HAP-1 (cell line): ENCODE measurements around the gene ACAD10.

Source experiments
- DNase-seq, 2 experiments: peaks; one replicate each; pipeline ENCODE4 v3.0.0-alpha.2; 2016 to 2020; ENCODE audit warnings: low spot score in 2 of 2
- H3K27me3 ChIP-seq: fragments of 250-450 bp; sonication (Bioruptor Pico); 2 replicates; pipeline ENCODE4 v1.5.1; 2020; ENCODE audit warnings: low read depth, mild to moderate bottlenecking, moderate library complexity
- H3K36me3 ChIP-seq: fragments of 250-450 bp; sonication (Bioruptor Pico); replicated peaks from 2 replicates; pipeline ENCODE4 v1.5.1; 2020; ENCODE audit warnings: mild to moderate bottlenecking
- H3K4me1 ChIP-seq: fragments of 250-450 bp; sonication (Bioruptor Pico); 2 replicates; pipeline ENCODE4 v1.5.1; 2020; ENCODE audit warnings: mild to moderate bottlenecking
- H3K4me3 ChIP-seq: fragments of 250-450 bp; sonication (Bioruptor Pico); 2 replicates; pipeline ENCODE4 v1.5.1; 2020; ENCODE audit warnings: mild to moderate bottlenecking, moderate library complexity
- H3K9me3 ChIP-seq: fragments of 250-450 bp; sonication (Bioruptor Pico); 2 replicates; pipeline ENCODE4 v1.5.1; 2020; ENCODE audit warnings: mild to moderate bottlenecking, moderate library complexity
- in situ Hi-C: fragments of 300-500 bp; cut with MboI; formaldehyde crosslinking; loops from 3 replicates; pipeline ENCODE4 v1.14.3; 2020; ENCODE audit warnings: low sequenced_read_pairs, inconsistent platforms, mixed read lengths

The ACAD10 gene

GRCh38 chr12:111781085-111781658 is 95.3 kb downstream of the ACAD10 start:
- Histone ChIP-seq H3K4me1 (no peaks in the 10 kb centered on the region), H3K27me3 (no peaks in the 10 kb centered on the region), H3K9me3 (no peaks in the 10 kb centered on the region), H3K4me3 (no peak overlapping the region), H3K36me3 (no peaks in the 10 kb centered on the region)
- no peak for DNase-seq
- in situ Hi-C loops: no loop called here

DNA sequence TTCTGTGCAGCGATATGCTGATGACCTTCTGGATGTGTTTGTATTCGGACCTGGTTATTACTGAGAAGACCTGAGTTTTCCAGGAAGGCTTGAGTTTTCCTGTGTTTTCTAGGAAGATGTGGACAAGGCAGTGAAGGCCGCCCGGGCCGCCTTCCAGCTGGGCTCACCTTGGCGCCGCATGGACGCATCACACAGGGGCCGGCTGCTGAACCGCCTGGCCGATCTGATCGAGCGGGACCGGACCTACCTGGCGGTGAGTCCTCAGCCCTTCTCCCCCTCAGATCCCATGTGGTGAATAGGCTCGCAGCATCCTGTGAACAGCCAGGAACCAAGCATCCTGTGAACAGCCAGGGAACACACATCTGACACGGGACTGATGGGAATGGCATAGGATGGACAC is 97.2 kb downstream of the ACAD10 start:
- Histone ChIP-seq H3K4me1 (no peaks in the 10 kb centered on the region), H3K9me3 (no peaks in the 10 kb centered on the region), H3K36me3 (no peaks in the 10 kb centered on the region), H3K27me3 (no peaks in the 10 kb centered on the region), H3K4me3 (no peak overlapping the region)
- DNase-seq: no peak
- in situ Hi-C loops: no loop called here

GRCh38 chr12:111784953-111785352 is 99.1 kb downstream of the ACAD10 start:
- in situ Hi-C loops: no loop called here
- no peaks in the 10 kb centered on the region for H3K9me3 ChIP-seq
- H3K27me3 ChIP-seq: no peaks in the 10 kb centered on the region
- no peaks in the 10 kb centered on the region for H3K4me1 ChIP-seq
- no peaks in the 10 kb centered on the region for H3K36me3 ChIP-seq
- no peak overlapping the region for H3K4me3 ChIP-seq
- no peak for DNase-seq

DNA sequence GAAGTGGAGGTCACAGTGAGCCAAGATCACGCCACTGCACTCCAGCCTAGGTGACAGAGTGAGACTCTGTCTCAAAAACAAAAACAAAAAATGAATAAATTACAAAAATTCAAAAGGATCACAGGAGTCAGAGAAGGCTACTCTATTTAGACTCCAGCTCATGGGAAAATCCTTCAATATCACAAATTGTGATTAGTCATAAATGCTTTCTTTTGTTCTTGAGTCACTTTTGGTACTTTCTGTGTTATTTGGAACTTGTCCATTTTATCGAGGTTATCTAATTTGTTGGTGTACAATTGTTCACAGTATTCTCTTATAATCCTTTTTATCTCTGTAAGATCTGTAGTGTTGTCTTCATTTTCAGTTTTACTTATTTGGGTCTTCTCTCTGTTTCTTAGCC is 99.8 kb downstream of the ACAD10 start:
- Histone ChIP-seq H3K9me3 (no peaks in the 10 kb centered on the region), H3K27me3 (no peaks in the 10 kb centered on the region), H3K4me1 (no peaks in the 10 kb centered on the region), H3K4me3 (no peak overlapping the region), H3K36me3 (no peaks in the 10 kb centered on the region)
- no peak for DNase-seq
- in situ Hi-C loops: no loop called here

GRCh38 chr12:111788178-111788654 is 102.4 kb downstream of the ACAD10 start:
- in situ Hi-C loops: no loop called here
- Histone ChIP-seq H3K4me1 (no peaks in the 10 kb centered on the region), H3K9me3 (no peaks in the 10 kb centered on the region), H3K36me3 (no peaks in the 10 kb centered on the region), H3K4me3 (no peak overlapping the region), H3K27me3 (no peaks in the 10 kb centered on the region)
- peak; percentile 21 to 64 for DNase-seq

- Histone ChIP-seq H3K27me3 (no peaks in the 10 kb centered on the region), H3K4me3 (no peak overlapping the region), H3K4me1 (no peaks in the 10 kb centered on the region), H3K9me3 (no peaks in the 10 kb centered on the region), H3K36me3 (no peaks in the 10 kb centered on the region)
- in situ Hi-C loops: no loop called here
- DNase-seq: no peak
Measured at GRCh38 chr12:111789779-111790178, 103.9 kb downstream of the ACAD10 start.

DNA sequence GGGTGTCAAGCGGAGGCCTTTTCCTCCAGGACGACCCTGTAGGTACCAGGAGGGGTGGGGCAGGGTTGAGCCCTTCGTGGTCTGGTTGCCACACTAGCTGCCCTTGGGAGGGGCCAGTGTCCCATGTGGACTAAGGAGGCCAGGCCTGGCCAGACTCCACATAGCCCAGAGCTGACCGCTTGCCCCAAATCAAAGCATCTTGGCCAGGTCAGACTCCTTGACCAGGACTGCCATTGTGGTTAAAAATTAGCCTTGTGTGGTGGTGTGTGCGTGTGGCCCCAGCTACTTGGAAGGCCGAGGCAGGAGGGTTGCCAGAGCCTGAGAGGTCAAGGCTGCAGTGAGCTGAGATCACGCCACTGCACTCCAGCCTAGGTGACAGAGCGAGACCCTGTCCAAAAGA is 105.7 kb downstream of the ACAD10 start:
- H3K4me1 ChIP-seq: no peaks in the 10 kb centered on the region
- in situ Hi-C loops: no loop called here
- no peaks in the 10 kb centered on the region for H3K36me3 ChIP-seq
- H3K27me3 ChIP-seq: no peaks in the 10 kb centered on the region
- no peak for DNase-seq
- H3K9me3 ChIP-seq: no peaks in the 10 kb centered on the region
- H3K4me3 ChIP-seq: no peak overlapping the region

- in situ Hi-C loops: no loop called here
- no peak for DNase-seq
- Histone ChIP-seq H3K9me3 (no peaks in the 10 kb centered on the region), H3K4me3 (no peak overlapping the region), H3K4me1 (no peaks in the 10 kb centered on the region), H3K36me3 (no peaks in the 10 kb centered on the region), H3K27me3 (no peaks in the 10 kb centered on the region)
Measured at GRCh38 chr12:111792155-111792855, 106.5 kb downstream of the ACAD10 start.

DNA sequence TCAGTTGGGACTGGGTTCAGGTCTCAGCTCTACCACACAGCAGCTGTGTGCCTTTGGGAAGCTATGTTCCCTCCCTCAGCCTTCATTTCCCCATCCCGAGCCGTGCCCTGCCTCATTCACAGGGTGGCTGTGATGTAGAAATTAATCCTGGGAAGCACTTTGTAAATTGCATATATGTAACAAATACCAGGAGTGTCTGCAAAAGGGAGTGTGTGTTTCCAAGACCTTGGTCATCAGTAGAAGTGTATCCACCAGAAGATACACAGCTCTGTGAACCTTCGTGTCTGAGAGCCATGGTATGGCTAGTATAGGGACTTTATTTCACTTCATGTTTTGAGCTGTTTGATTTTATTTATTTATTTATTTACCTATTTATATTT is 107.0 kb downstream of the ACAD10 start:
- no peaks in the 10 kb centered on the region for H3K36me3 ChIP-seq
- in situ Hi-C loops: no loop called here
- no peak for DNase-seq
- H3K9me3 ChIP-seq: no peaks in the 10 kb centered on the region
- no peaks in the 10 kb centered on the region for H3K4me1 ChIP-seq
- H3K4me3 ChIP-seq: no peak overlapping the region
- no peaks in the 10 kb centered on the region for H3K27me3 ChIP-seq

DNA sequence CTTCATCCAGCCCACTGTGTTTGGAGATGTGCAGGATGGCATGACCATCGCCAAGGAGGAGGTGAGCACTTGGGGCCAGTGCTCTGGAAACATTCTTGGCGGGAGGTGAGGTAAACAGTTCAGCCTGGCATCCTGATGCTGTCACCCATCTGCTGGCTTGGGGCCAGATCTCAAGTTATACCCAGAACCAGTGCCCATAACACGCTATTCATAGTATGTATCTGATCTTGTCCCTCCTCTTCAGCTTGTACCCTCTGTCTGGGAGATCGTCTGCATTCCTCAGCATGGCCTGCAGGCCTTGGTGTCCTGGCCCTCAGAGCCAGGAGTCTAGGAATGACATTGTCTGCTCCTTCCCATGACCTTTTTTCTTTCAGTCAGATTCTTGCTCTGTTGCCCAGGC is 112.3 kb downstream of the ACAD10 start:
- in situ Hi-C loops: no loop called here
- no peaks in the 10 kb centered on the region for H3K36me3 ChIP-seq
- H3K27me3 ChIP-seq: no peaks in the 10 kb centered on the region

GRCh38 chr12:111799758-111800157 is 113.9 kb downstream of the ACAD10 start:
- in situ Hi-C loops: no loop called here
- no peaks in the 10 kb centered on the region for H3K4me1 ChIP-seq
- no peaks in the 10 kb centered on the region for H3K36me3 ChIP-seq
- no peak for DNase-seq
- no peaks in the 10 kb centered on the region for H3K27me3 ChIP-seq
- no peaks in the 10 kb centered on the region for H3K9me3 ChIP-seq
- H3K4me3 ChIP-seq: no peak overlapping the region

More for the DNA sequence above, 112.3 kb downstream of the ACAD10 start:
- Histone ChIP-seq H3K9me3 (no peaks in the 10 kb centered on the region), H3K4me1 (no peaks in the 10 kb centered on the region), H3K4me3 (no peak overlapping the region)
- no peak for DNase-seq

- no peaks in the 10 kb centered on the region for H3K9me3 ChIP-seq
- no peak overlapping the region for H3K4me3 ChIP-seq
- in situ Hi-C loops: no loop called here
- no peaks in the 10 kb centered on the region for H3K36me3 ChIP-seq
- no peak for DNase-seq
- no peaks in the 10 kb centered on the region for H3K27me3 ChIP-seq
- no peaks in the 10 kb centered on the region for H3K4me1 ChIP-seq
Measured at GRCh38 chr12:111803038-111803626, 117.3 kb downstream of the ACAD10 start.

DNA sequence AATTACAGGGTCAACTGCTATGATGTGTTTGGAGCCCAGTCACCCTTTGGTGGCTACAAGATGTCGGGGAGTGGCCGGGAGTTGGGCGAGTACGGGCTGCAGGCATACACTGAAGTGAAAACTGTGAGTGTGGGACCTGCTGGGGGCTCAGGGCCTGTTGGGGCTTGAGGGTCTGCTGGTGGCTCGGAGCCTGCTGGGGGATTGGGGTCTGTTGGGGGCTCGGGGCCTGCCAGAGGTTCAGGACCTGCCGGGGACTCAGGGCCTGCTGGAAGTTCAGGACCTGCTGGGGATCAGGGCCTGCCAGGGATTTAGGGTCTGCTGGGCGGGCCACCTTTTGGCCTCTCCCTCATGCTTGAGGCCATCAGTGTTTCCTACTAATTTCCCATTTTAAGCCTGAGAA is 118.0 kb downstream of the ACAD10 start:
- in situ Hi-C loops: no loop called here
- no peaks in the 10 kb centered on the region for H3K36me3 ChIP-seq

GRCh38 chr12:111806304-111806703 is 120.5 kb downstream of the ACAD10 start:
- in situ Hi-C loops: no loop called here
- Histone ChIP-seq H3K4me1 (no peaks in the 10 kb centered on the region), H3K4me3 (no peak overlapping the region), H3K9me3 (no peaks in the 10 kb centered on the region), H3K36me3 (no peaks in the 10 kb centered on the region), H3K27me3 (no peaks in the 10 kb centered on the region)
- no peak for DNase-seq

More for the DNA sequence above, 118.0 kb downstream of the ACAD10 start:
- Histone ChIP-seq H3K9me3 (no peaks in the 10 kb centered on the region), H3K4me3 (no peak overlapping the region), H3K4me1 (no peaks in the 10 kb centered on the region), H3K27me3 (no peaks in the 10 kb centered on the region)
- DNase-seq: no peak
